Left ventricle myocardium inferior (tissue), 1 donor: ENCODE results near the gene DGKH. TPM values are rescaled to one million over a fixed set of nuclear protein-coding genes. Genes with fewer than 3 reads are reported as not detected.

Source experiments
- DNase-seq: peaks from one replicate; pipeline ENCODE4 v3.0.0-alpha.2; 2020
- H3K27ac ChIP-seq: fragments of 200-600 bp; replicated peaks from 2 replicates; pipeline ENCODE4 v1.8.0; 2021
- H3K27me3 ChIP-seq: fragments of 200-600 bp; 2 replicates; pipeline ENCODE4 v1.8.0; 2021; ENCODE audit warnings: low read depth
- H3K36me3 ChIP-seq: fragments of 200-600 bp; 2 replicates; pipeline ENCODE4 v1.8.0; 2021
- H3K4me1 ChIP-seq: fragments of 200-600 bp; 2 replicates; pipeline ENCODE4 v1.8.0; 2021
- H3K4me3 ChIP-seq: fragments of 200-600 bp; 2 replicates; pipeline ENCODE4 v1.8.0; 2021; ENCODE audit warnings: mild to moderate bottlenecking, moderate library complexity
- H3K9me3 ChIP-seq: fragments of 200-600 bp; replicated peaks from 2 replicates; pipeline ENCODE4 v1.8.0; 2021
- CTCF ChIP-seq: fragments of 200-600 bp; IDR thresholded peaks from 2 replicates; pipeline ENCODE4 v1.8.0; 2021; ENCODE audit warnings: antibody characterized with exemption, mild to moderate bottlenecking, borderline replicate concordance
- intact Hi-C: fragments of 100-400 bp; cut with micrococcal nuclease; formaldehyde crosslinking; loops from one replicate; pipeline ENCODE4 v1.11.0; 2022
- total RNA-seq: library from RNA; stranded (reverse); fragmentation: NEBNext Ultra II Directional; extraction: Animal tissue kit (Norgen Biotek cat#: 25700); gene quantifications from one replicate; pipeline ENCODE4 v1.2.1, GENCODE V29; 2021
- donor health status: DM: no; HTN: yes; CAD: no; lungs with severe emphysema.

Gene DGKH
- total RNA-seq, 1 donor from 2014 or later: 4.8 TPM

GRCh38 chr13:42109957-42110356 is 61.5 kb downstream of the DGKH start:
- Histone ChIP-seq H3K27ac (no peak overlapping the region), H3K4me3 (no peak overlapping the region), H3K4me1 (peaks cover 36% of the 10 kb centered on the region), H3K36me3 (no peaks in the 10 kb centered on the region), H3K9me3 (no peaks in the 10 kb centered on the region), H3K27me3 (no peaks in the 10 kb centered on the region)
- no peak for TF ChIP-seq CTCF
- intact Hi-C loops: loop anchor here (5.0 kb wide), 1 partner anchor 443 kb away; no protein-coding TSS in a partner anchor
- DNase-seq: no peak

- H3K36me3 ChIP-seq: no peaks in the 10 kb centered on the region
- DNase-seq: no peak
- H3K9me3 ChIP-seq: no peaks in the 10 kb centered on the region
- H3K4me3 ChIP-seq: no peak overlapping the region
- peaks cover 42% of the 10 kb centered on the region for H3K4me1 ChIP-seq
- H3K27me3 ChIP-seq: no peaks in the 10 kb centered on the region
- intact Hi-C loops: no loop called here
- no peak overlapping the region for H3K27ac ChIP-seq
- peak; percentile 86 for TF ChIP-seq CTCF
Observed at GRCh38 chr13:42110410-42111155, 62.1 kb downstream of the DGKH start.

GRCh38 chr13:42112864-42113263 is 64.4 kb downstream of the DGKH start:
- H3K4me1 ChIP-seq: peaks cover 48% of the 10 kb centered on the region
- no peak overlapping the region for H3K4me3 ChIP-seq
- no peaks in the 10 kb centered on the region for H3K27me3 ChIP-seq
- no peak for TF ChIP-seq CTCF
- DNase-seq: no peak
- intact Hi-C loops: no loop called here
- H3K9me3 ChIP-seq: no peaks in the 10 kb centered on the region
- H3K36me3 ChIP-seq: no peaks in the 10 kb centered on the region
- H3K27ac ChIP-seq: no peak overlapping the region

- intact Hi-C loops: no loop called here
- H3K27ac ChIP-seq: no peak overlapping the region
Observed at GRCh38 chr13:42113478-42113877, 65.0 kb downstream of the DGKH start.

GRCh38 chr13:42114278-42114677 is 65.8 kb downstream of the DGKH start:
- H3K36me3 ChIP-seq: no peaks in the 10 kb centered on the region
- no peak for DNase-seq
- peaks cover 47% of the 10 kb centered on the region for H3K4me1 ChIP-seq
- no peaks in the 10 kb centered on the region for H3K9me3 ChIP-seq
- no peak for TF ChIP-seq CTCF
- intact Hi-C loops: no loop called here
- no peak overlapping the region for H3K4me3 ChIP-seq
- no peaks in the 10 kb centered on the region for H3K27me3 ChIP-seq
- no peak overlapping the region for H3K27ac ChIP-seq

More at GRCh38 chr13:42113478-42113877, 65.0 kb downstream of the DGKH start:
- no peak for DNase-seq
- no peak for TF ChIP-seq CTCF
- Histone ChIP-seq H3K4me1 (peaks cover 47% of the 10 kb centered on the region), H3K27me3 (no peaks in the 10 kb centered on the region), H3K4me3 (no peak overlapping the region), H3K9me3 (no peaks in the 10 kb centered on the region), H3K36me3 (no peaks in the 10 kb centered on the region)
